ENCODE measurements around the gene UGT1A3.

- TF ChIP-seq CTCF (IDR thresholded peaks at IDR 0.05; ENCODE audit: low read length) (no peak), EZH2 (IDR thresholded peaks at IDR 0.05; ENCODE audit: borderline replicate concordance, low read length) (no peak)
These were observed 67.4 kb downstream of the UGT1A3 start for GRCh38 chr2:233796254-233796653.
